A673 (cell line): ENCODE measurements around the gene GABRG3. TPM values are rescaled to one million over a fixed set of nuclear protein-coding genes. Genes with fewer than 3 reads are reported as not detected.

Experiments
- BruUV-seq: library from RNA; stranded (reverse); fragments of 400-500 nt; replicated peaks from 2 replicates; lab custom pipeline; 2021; lab: Mats Ljungman, UMichigan
- CTCF ChIA-PET: fragments of 300-600 bp; sonication (Branson Sonifier 250); formaldehyde crosslinking; loops from one replicate; lab custom pipeline; 2022; ENCODE audit warnings: antibody characterized with exemption; lab: Charles Lee
- POLR2A ChIA-PET: fragments of 300-600 bp; sonication (Branson Sonifier 250); formaldehyde crosslinking; loops from one replicate; lab custom pipeline; 2022; ENCODE audit warnings: antibody characterized with exemption; ENCODE audit not compliant: low non-redundant PET; lab: Charles Lee
- DNase-seq: peaks from one replicate; pipeline ENCODE4 v3.0.0-alpha.2; 2015; ENCODE audit warnings: low spot score
- H3K27ac ChIP-seq: fragments of 200-600 bp; sonication (generic); 2 replicates; pipeline ENCODE4 v1.5.1; 2016; ENCODE audit warnings: mixed run types, low read depth, mild to moderate bottlenecking, mixed read lengths, antibody characterized with exemption, low read length; ENCODE audit not compliant: poor library complexity, severe bottlenecking
- H3K27me3 ChIP-seq: fragments of 200-600 bp; sonication (generic); replicated peaks from 2 replicates; pipeline ENCODE4 v1.6.1; 2017; ENCODE audit warnings: mixed run types, low read depth, mild to moderate bottlenecking, mixed read lengths, antibody characterized with exemption, low read length; ENCODE audit not compliant: insufficient read depth, poor library complexity
- H3K36me3 ChIP-seq: fragments of 200-600 bp; sonication (generic); 2 replicates; pipeline ENCODE4 v1.6.1; 2016; ENCODE audit warnings: mixed run types, mild to moderate bottlenecking, mixed read lengths, antibody characterized with exemption, low read length; ENCODE audit not compliant: insufficient read depth, poor library complexity, severe bottlenecking
- H3K4me1 ChIP-seq: fragments of 200-600 bp; sonication (generic); 2 replicates; pipeline ENCODE4 v1.6.1; 2017; ENCODE audit warnings: mixed run types, mild to moderate bottlenecking, mixed read lengths, antibody characterized with exemption, low read length; ENCODE audit not compliant: insufficient read depth, poor library complexity, severe bottlenecking
- H3K4me3 ChIP-seq: fragments of 200-600 bp; sonication (generic); 2 replicates; pipeline ENCODE4 v1.5.1; 2016; ENCODE audit warnings: low read depth, mixed run types, mild to moderate bottlenecking, mixed read lengths, low read length; ENCODE audit not compliant: poor library complexity, severe bottlenecking
- H3K9me3 ChIP-seq: fragments of 200-600 bp; sonication (generic); 2 replicates; pipeline ENCODE4 v1.6.1; 2016; ENCODE audit warnings: mixed run types, low read depth, mild to moderate bottlenecking, mixed read lengths, antibody characterized with exemption, low read length; ENCODE audit not compliant: poor library complexity, severe bottlenecking
- EZH2 ChIP-seq: fragments of 200-600 bp; sonication (generic); IDR thresholded peaks from 2 replicates; pipeline ENCODE4 v1.6.1; 2017; ENCODE audit warnings: borderline replicate concordance, low read depth, mild to moderate bottlenecking, mixed read lengths, antibody characterized with exemption, low read length; ENCODE audit not compliant: poor library complexity, severe bottlenecking
- intact Hi-C: fragments of 100-400 bp; cut with micrococcal nuclease; formaldehyde crosslinking; loops from one replicate; pipeline ENCODE4 v1.10.0; 2022; ENCODE audit not compliant: unreplicated experiment
- total RNA-seq: library from RNA; stranded (reverse); gene quantifications from 2 replicates; pipeline ENCODE4 v1.2.3, GENCODE V29; 2021
- TF ChIP-seq, protein P1 (sequence below): fragments of 300-800, 200-600 bp; sonication (generic); conservative IDR thresholded peaks from 2 replicates; pipeline ENCODE4 v1.5.1; 2017; ENCODE audit warnings: low read depth, mild to moderate bottlenecking, antibody characterized with exemption, low read length, moderate library complexity, mixed read lengths

The GABRG3 gene
- total RNA-seq, 1 experiment from 2014 or later, result not detected

DNA sequence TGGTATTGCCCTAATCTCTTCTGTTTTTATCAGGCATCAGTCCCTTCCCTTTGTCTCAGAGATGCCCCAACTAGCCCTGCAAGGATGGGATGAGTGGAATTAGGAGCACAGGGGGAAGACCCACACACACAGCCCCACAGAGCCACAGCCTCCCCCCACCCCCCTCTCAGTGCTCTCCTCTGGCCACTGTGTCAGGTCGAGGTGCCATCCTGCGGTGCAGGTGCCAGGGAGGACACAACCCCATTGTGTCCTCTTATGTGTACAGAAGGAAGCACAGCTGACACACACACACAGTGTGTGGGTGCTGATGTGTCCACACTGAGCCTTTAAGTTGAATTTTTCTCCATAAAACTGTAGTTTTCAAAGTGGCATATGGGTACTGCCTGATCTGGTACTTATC lies 593.7 kb downstream of the GABRG3 start:
- DNase-seq, result no peak
- TF ChIP-seq EZH2, result no peak
- TF ChIP-seq, protein P1, sequence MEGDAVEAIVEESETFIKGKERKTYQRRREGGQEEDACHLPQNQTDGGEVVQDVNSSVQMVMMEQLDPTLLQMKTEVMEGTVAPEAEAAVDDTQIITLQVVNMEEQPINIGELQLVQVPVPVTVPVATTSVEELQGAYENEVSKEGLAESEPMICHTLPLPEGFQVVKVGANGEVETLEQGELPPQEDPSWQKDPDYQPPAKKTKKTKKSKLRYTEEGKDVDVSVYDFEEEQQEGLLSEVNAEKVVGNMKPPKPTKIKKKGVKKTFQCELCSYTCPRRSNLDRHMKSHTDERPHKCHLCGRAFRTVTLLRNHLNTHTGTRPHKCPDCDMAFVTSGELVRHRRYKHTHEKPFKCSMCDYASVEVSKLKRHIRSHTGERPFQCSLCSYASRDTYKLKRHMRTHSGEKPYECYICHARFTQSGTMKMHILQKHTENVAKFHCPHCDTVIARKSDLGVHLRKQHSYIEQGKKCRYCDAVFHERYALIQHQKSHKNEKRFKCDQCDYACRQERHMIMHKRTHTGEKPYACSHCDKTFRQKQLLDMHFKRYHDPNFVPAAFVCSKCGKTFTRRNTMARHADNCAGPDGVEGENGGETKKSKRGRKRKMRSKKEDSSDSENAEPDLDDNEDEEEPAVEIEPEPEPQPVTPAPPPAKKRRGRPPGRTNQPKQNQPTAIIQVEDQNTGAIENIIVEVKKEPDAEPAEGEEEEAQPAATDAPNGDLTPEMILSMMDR, result no peak
- ChIA-PET POLR2A (no interaction called here), CTCF (no interaction called here)
- intact Hi-C loops, result no loop called here
- BruUV-seq, result no TSS peak
- H3K4me1 ChIP-seq, result no peaks in the 10 kb centered on the region
- no peak overlapping the region for H3K4me3 ChIP-seq
- H3K27me3 ChIP-seq, result no peaks in the 10 kb centered on the region
- peaks cover 47% of the 10 kb centered on the region for H3K9me3 ChIP-seq
- no peak overlapping the region for H3K27ac ChIP-seq
- H3K36me3 ChIP-seq, result no peaks in the 10 kb centered on the region

GRCh38 chr15:27570746-27571145 lies 599.8 kb downstream of the GABRG3 start:
- CTCF ChIA-PET, result no interaction called here
- TF ChIP-seq, protein P1, result no peak
- no peak for TF ChIP-seq EZH2
- Histone ChIP-seq H3K4me1 (no peaks in the 10 kb centered on the region), H3K9me3 (peaks cover 48% of the 10 kb centered on the region), H3K27ac (no peak overlapping the region), H3K4me3 (no peak overlapping the region), H3K36me3 (no peaks in the 10 kb centered on the region), H3K27me3 (no peaks in the 10 kb centered on the region)
- intact Hi-C loops, result no loop called here
- POLR2A ChIA-PET, result no interaction called here
- no peak for DNase-seq
- BruUV-seq, result no TSS peak

DNA sequence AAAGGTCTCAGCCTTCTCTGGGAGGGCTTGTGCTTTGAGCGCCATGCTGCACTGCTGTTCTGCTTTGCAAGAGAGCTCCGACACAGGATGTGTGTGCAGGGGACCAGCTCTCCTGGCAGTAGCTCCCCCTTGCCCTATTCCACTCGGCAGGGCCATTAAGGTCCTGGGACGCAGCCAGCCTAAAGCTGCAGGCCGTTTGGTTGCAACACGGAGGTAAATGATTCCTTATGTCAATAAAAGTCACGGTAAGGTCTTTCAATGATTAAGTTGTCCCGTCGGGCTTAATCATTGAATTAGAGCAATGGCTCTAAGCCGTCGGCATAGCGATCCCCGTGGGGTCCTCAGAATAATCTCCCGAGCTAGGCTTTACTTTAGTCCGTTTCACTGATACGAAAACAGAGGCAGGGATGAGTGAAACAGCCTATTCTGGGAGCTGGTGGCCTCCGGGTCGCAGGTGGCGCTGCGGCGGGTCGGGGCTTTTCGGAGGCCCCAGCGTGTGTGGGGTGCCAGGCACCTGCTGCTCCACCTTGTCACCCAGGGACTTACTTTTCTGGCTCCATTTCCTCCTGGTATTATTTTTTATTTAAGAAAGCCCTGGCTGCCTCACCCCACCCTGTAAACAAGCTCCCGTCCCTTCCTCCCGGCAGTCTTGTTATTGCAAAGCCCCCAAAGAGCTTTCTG lies 603.0 kb downstream of the GABRG3 start:
- no peaks in the 10 kb centered on the region for H3K4me1 ChIP-seq
- no peaks in the 10 kb centered on the region for H3K27me3 ChIP-seq
- TF ChIP-seq EZH2, result no peak
- TF ChIP-seq, protein P1, result no peak
- BruUV-seq, result no TSS peak
- intact Hi-C loops, result no loop called here
- ChIA-PET POLR2A (no interaction called here), CTCF (no interaction called here)
- peaks cover 54% of the 10 kb centered on the region for H3K9me3 ChIP-seq
- H3K36me3 ChIP-seq, result no peaks in the 10 kb centered on the region
- H3K4me3 ChIP-seq, result no peak overlapping the region
- H3K27ac ChIP-seq, result no peak overlapping the region
- DNase-seq, result no peak
